Measurements from ENCODE around the gene SEMA3F. TPM values are rescaled to one million over a fixed set of nuclear protein-coding genes. Genes with fewer than 3 reads are reported as not detected.
A peak's percentile ranks its signal among the peaks of the same experiment; 100 is the strongest.

Gene SEMA3F
- total and polyA plus RNA-seq, 4 donors, result 27.8 to 54.3 (median 47.4) TPM

DNA sequence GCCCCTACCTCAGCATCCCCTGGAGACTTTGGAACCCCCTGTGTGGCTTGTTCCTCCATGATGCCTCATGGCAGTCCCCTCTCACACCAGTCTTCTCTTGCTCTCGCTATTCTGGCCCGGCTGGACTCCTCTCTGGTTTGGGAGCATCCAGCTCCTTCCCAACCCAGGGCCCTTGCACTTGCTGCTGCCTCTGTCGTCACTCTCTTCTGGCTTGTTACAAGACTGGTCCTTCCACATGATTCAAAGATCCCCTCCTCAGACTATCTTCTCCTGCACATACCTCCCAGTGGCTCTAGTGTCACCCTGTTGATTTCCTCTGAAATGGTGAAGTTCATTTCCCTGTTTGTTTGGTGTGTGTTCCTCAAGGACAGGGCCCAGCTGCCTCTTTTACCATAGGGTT is 74.4 kb downstream of the SEMA3F start:
- H3K27me3 ChIP-seq (ENCODE audit: control insufficient read depth in 3 of 3, insufficient read depth in 3 of 3, low read length in 2 of 3), result no peaks in the 10 kb centered on the region
- no peak overlapping the region for H3K4me3 ChIP-seq
- ATAC-seq (ENCODE audit: insufficient read depth, low FRiP score) (no peak), DNase-seq (no peak)
- no peak overlapping the region for H3K27ac ChIP-seq (ENCODE audit: low read depth in 1 of 2, low read length in 1 of 2)
- no peaks in the 10 kb centered on the region for H3K9me3 ChIP-seq (ENCODE audit: control insufficient read depth in 4 of 4, insufficient read depth in 3 of 4, low read length in 3 of 4)
- 94 to 96% methylated on average over 3 of the region's 3 CpGs for WGBS, 2 donors
- TF ChIP-seq, protein P1, sequence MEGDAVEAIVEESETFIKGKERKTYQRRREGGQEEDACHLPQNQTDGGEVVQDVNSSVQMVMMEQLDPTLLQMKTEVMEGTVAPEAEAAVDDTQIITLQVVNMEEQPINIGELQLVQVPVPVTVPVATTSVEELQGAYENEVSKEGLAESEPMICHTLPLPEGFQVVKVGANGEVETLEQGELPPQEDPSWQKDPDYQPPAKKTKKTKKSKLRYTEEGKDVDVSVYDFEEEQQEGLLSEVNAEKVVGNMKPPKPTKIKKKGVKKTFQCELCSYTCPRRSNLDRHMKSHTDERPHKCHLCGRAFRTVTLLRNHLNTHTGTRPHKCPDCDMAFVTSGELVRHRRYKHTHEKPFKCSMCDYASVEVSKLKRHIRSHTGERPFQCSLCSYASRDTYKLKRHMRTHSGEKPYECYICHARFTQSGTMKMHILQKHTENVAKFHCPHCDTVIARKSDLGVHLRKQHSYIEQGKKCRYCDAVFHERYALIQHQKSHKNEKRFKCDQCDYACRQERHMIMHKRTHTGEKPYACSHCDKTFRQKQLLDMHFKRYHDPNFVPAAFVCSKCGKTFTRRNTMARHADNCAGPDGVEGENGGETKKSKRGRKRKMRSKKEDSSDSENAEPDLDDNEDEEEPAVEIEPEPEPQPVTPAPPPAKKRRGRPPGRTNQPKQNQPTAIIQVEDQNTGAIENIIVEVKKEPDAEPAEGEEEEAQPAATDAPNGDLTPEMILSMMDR (IDR thresholded peaks at IDR 0.05; ENCODE audit: control extremely low read depth, extremely low read depth), result no peak
- H3K9ac ChIP-seq (ENCODE audit: insufficient read depth in 1 of 2, low read length in 2 of 2), result no peak overlapping the region
- H3K4me1 ChIP-seq (ENCODE audit: control insufficient read depth in 5 of 5, insufficient read depth in 5 of 5, low read length in 5 of 5), result peaks cover 0 to 18% (median 0%) of the 10 kb centered on the region in 5 donors
- H3K36me3 ChIP-seq (ENCODE audit: control insufficient read depth in 4 of 4, insufficient read depth in 4 of 4, low read length in 4 of 4), result no peaks in the 10 kb centered on the region

- WGBS, 2 donors, result 47 to 74% methylated on average over 8 of the region's 8 CpGs
These were observed 75.1 kb downstream of the SEMA3F start for GRCh38 chr3:50230104-50230793.

DNA sequence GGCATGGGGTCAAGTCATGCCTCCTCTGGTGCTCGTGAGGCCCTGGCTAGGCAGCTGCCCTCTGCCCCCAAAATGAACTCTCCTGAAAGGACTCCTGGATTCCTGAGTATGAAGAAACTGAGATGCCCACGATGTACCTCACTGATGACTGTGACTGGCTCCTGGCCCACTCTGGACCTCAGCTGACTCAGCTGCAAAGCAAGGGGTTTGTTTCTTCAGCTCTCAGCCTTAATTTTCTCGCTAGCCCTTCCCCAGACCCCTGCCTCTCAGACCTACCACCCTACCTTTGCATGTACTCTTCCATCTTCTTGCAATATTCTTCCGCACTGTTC is 75.6 kb downstream of the SEMA3F start:
- Histone ChIP-seq H3K36me3 (ENCODE audit: control insufficient read depth in 4 of 4, insufficient read depth in 4 of 4, low read length in 4 of 4) (no peaks in the 10 kb centered on the region), H3K27ac (ENCODE audit: low read depth in 1 of 2, low read length in 1 of 2) (peak overlapping the region in 1 of 2 donors; percentile 51), H3K9me3 (ENCODE audit: control insufficient read depth in 4 of 4, insufficient read depth in 3 of 4, low read length in 3 of 4) (no peaks in the 10 kb centered on the region), H3K27me3 (ENCODE audit: control insufficient read depth in 3 of 3, insufficient read depth in 3 of 3, low read length in 2 of 3) (no peaks in the 10 kb centered on the region), H3K4me3 (no peak overlapping the region), H3K4me1 (ENCODE audit: control insufficient read depth in 5 of 5, insufficient read depth in 5 of 5, low read length in 5 of 5) (peaks cover 0 to 18% (median 0%) of the 10 kb centered on the region in 5 donors), H3K9ac (ENCODE audit: insufficient read depth in 1 of 2, low read length in 2 of 2) (no peak overlapping the region)
- TF ChIP-seq, protein P1 (IDR thresholded peaks at IDR 0.05; ENCODE audit: control extremely low read depth, extremely low read depth), result no peak
- no peak for DNase-seq
- no peak for ATAC-seq (ENCODE audit: insufficient read depth, low FRiP score)
- 85 to 91% methylated on average over 4 of the region's 4 CpGs for WGBS, 2 donors

More at GRCh38 chr3:50230104-50230793, 75.1 kb downstream of the SEMA3F start:
- TF ChIP-seq, protein P1 (IDR thresholded peaks at IDR 0.05; ENCODE audit: control extremely low read depth, extremely low read depth), result no peak
- no peaks in the 10 kb centered on the region for H3K9me3 ChIP-seq (ENCODE audit: control insufficient read depth in 4 of 4, insufficient read depth in 3 of 4, low read length in 3 of 4)
- no peaks in the 10 kb centered on the region for H3K27me3 ChIP-seq (ENCODE audit: control insufficient read depth in 3 of 3, insufficient read depth in 3 of 3, low read length in 2 of 3)
- H3K36me3 ChIP-seq (ENCODE audit: control insufficient read depth in 4 of 4, insufficient read depth in 4 of 4, low read length in 4 of 4), result no peaks in the 10 kb centered on the region
- peaks cover 0 to 18% (median 0%) of the 10 kb centered on the region in 5 donors for H3K4me1 ChIP-seq (ENCODE audit: control insufficient read depth in 5 of 5, insufficient read depth in 5 of 5, low read length in 5 of 5)
- H3K27ac ChIP-seq (ENCODE audit: low read depth in 1 of 2, low read length in 1 of 2), result peak overlapping the region in 1 of 2 donors; percentile 51
- DNase-seq (no peak), ATAC-seq (ENCODE audit: insufficient read depth, low FRiP score) (no peak)
- no peak overlapping the region for H3K4me3 ChIP-seq
- H3K9ac ChIP-seq (ENCODE audit: insufficient read depth in 1 of 2, low read length in 2 of 2), result no peak overlapping the region

DNA sequence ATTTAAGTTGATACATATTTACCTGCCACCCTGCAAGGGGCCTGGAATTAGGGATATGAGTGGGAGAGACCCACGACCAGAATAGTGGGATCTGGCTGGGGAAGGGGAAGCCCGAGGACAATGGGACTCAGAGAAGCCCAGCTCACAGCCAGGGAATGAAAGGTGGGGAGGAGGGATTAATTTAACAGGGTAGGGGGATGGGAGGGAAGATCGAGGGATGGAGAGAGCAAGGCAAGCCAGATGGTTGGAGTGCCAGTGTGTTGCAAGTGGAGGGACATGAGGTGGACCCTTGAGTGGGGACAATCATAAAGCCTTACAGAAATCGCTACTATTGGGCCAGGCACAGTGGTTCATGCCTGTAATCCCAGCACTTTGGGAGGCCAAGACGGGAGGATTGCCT is 76.5 kb downstream of the SEMA3F start:
- DNase-seq (no peak), ATAC-seq (ENCODE audit: insufficient read depth, low FRiP score) (no peak)
- Histone ChIP-seq H3K27ac (ENCODE audit: low read depth in 1 of 2, low read length in 1 of 2) (no peak overlapping the region), H3K27me3 (ENCODE audit: control insufficient read depth in 3 of 3, insufficient read depth in 3 of 3, low read length in 2 of 3) (no peaks in the 10 kb centered on the region), H3K9me3 (ENCODE audit: control insufficient read depth in 4 of 4, insufficient read depth in 3 of 4, low read length in 3 of 4) (no peaks in the 10 kb centered on the region), H3K4me3 (no peak overlapping the region), H3K36me3 (ENCODE audit: control insufficient read depth in 4 of 4, insufficient read depth in 4 of 4, low read length in 4 of 4) (no peaks in the 10 kb centered on the region), H3K9ac (ENCODE audit: insufficient read depth in 1 of 2, low read length in 2 of 2) (no peak overlapping the region), H3K4me1 (ENCODE audit: control insufficient read depth in 5 of 5, insufficient read depth in 5 of 5, low read length in 5 of 5) (peaks cover 0 to 14% (median 0%) of the 10 kb centered on the region in 5 donors)
- TF ChIP-seq, protein P1 (IDR thresholded peaks at IDR 0.05; ENCODE audit: control extremely low read depth, extremely low read depth), result no peak
- WGBS, 2 donors, result 84 to 87% methylated on average over 5 of the region's 5 CpGs
